HL-60 (cell line): Measurements from ENCODE around the gene ACOT13.

Experiments used
- DNase-seq, 2 experiments: peaks; one replicate each; pipeline ENCODE4 v3.0.0-alpha.2; 2010 to 2020; ENCODE audit warnings: low read depth in 1 of 2, low spot score in 1 of 2
- H3K27ac ChIP-seq: fragments of 250-450 bp; sonication (Bioruptor Pico); replicated peaks from 2 replicates; pipeline ENCODE4 v1.5.1; 2020; ENCODE audit warnings: mild to moderate bottlenecking, moderate library complexity
- H3K27me3 ChIP-seq: fragments of 250-450 bp; sonication (Bioruptor Pico); 2 replicates; pipeline ENCODE4 v1.5.1; 2021; ENCODE audit warnings: mild to moderate bottlenecking, moderate library complexity; ENCODE audit not compliant: insufficient read depth, poor library complexity, severe bottlenecking
- H3K4me3 ChIP-seq: replicated peaks from 2 replicates; pipeline ENCODE4 v1.5.1; 2011; ENCODE audit warnings: mild to moderate bottlenecking, control low read depth, low read length; ENCODE audit not compliant: insufficient read depth
- CTCF ChIP-seq: IDR thresholded peaks from one replicate; pipeline ENCODE4 v1.5.1; 2011; ENCODE audit warnings: low read length, control low read depth, inconsistent platforms; ENCODE audit not compliant: insufficient read depth
- GABPA ChIP-seq: IDR thresholded peaks from 2 replicates; pipeline ENCODE4 v1.6.1; 2012; ENCODE audit warnings: low read depth
- POLR2AphosphoS5 ChIP-seq: IDR thresholded peaks from 2 replicates; pipeline ENCODE4 v1.6.1; 2012; ENCODE audit warnings: low read depth
- REST ChIP-seq: IDR thresholded peaks from 2 replicates; pipeline ENCODE4 v1.6.1; 2012; ENCODE audit warnings: low read depth; ENCODE audit not compliant: insufficient replicate concordance
- SPI1 ChIP-seq: IDR thresholded peaks from 2 replicates; pipeline ENCODE4 v1.6.1; 2012; ENCODE audit warnings: low read depth, mild to moderate bottlenecking, borderline replicate concordance

ACOT13 gene

GRCh38 chr6:24648276-24648675 lies 18.6 kb upstream of the ACOT13 start:
- no peak for TF ChIP-seq REST
- no peak for TF ChIP-seq CTCF
- no peak for TF ChIP-seq GABPA
- TF ChIP-seq POLR2AphosphoS5: no peak
- TF ChIP-seq SPI1: no peak
- H3K27me3 ChIP-seq: peaks cover 6% of the 10 kb centered on the region
- no peak overlapping the region for H3K4me3 ChIP-seq
- no peak for DNase-seq
- H3K27ac ChIP-seq: no peak overlapping the region

GRCh38 chr6:24649691-24650090 lies 17.2 kb upstream of the ACOT13 start:
- no peak overlapping the region for H3K4me3 ChIP-seq
- no peak overlapping the region for H3K27ac ChIP-seq
- DNase-seq: no peak
- H3K27me3 ChIP-seq: peaks cover 6% of the 10 kb centered on the region
- TF ChIP-seq GABPA (no peak), SPI1 (no peak), POLR2AphosphoS5 (no peak), REST (no peak), CTCF (no peak)

GRCh38 chr6:24650365-24650764 lies 16.5 kb upstream of the ACOT13 start:
- no peak for DNase-seq
- Histone ChIP-seq H3K27me3 (peaks cover 2% of the 10 kb centered on the region), H3K27ac (no peak overlapping the region), H3K4me3 (no peak overlapping the region)
- TF ChIP-seq POLR2AphosphoS5 (no peak), REST (no peak), GABPA (no peak), CTCF (no peak), SPI1 (no peak)
